CD1c-positive myeloid dendritic cell (primary cell): Measurements from ENCODE around the gene POU3F2.

ENCODE experiments used
- DNase-seq: peaks from one replicate; pipeline ENCODE4 v3.0.0-alpha.2; 2016; ENCODE audit errors: extremely low spot score

The POU3F2 gene

GRCh38 chr6:98831057-98831958 is 3.1 kb upstream of the POU3F2 start:
- DNase-seq = no peak

- no peak for DNase-seq
Measured at GRCh38 chr6:98831959-98832283, 2.5 kb upstream of the POU3F2 start.

GRCh38 chr6:98832284-98833056 is 1.9 kb upstream of the POU3F2 start:
- DNase-seq = no peak

- DNase-seq = no peak
Measured at GRCh38 chr6:98833057-98833306, 1.4 kb upstream of the POU3F2 start.

- peak; percentile 32 for DNase-seq
Measured at GRCh38 chr6:98833307-98834059, 891 bp upstream of the POU3F2 start.

GRCh38 chr6:98835149-98836024 is 1.0 kb downstream of the POU3F2 start:
- no peak for DNase-seq

- no peak for DNase-seq
Measured at GRCh38 chr6:98836025-98836961, 1.9 kb downstream of the POU3F2 start.

- no peak for DNase-seq
Measured at GRCh38 chr6:98836962-98837944, 2.9 kb downstream of the POU3F2 start.

GRCh38 chr6:98838032-98838431 is 3.7 kb downstream of the POU3F2 start:
- DNase-seq = no peak

- DNase-seq = no peak
Measured at GRCh38 chr6:98838975-98839374, 4.6 kb downstream of the POU3F2 start.

GRCh38 chr6:98839781-98840361 is 5.5 kb downstream of the POU3F2 start:
- DNase-seq = no peak

- DNase-seq = no peak
Measured at GRCh38 chr6:98840385-98840784, 6.0 kb downstream of the POU3F2 start.

- DNase-seq = no peak
Measured at GRCh38 chr6:98840996-98841513, 6.7 kb downstream of the POU3F2 start.

- no peak for DNase-seq
Measured at GRCh38 chr6:98841621-98842341, 7.4 kb downstream of the POU3F2 start.

GRCh38 chr6:98842342-98843180 is 8.2 kb downstream of the POU3F2 start:
- DNase-seq = no peak

- DNase-seq = no peak
Measured at GRCh38 chr6:98843271-98844243, 9.2 kb downstream of the POU3F2 start.
